ENCODE measurements around the gene RAB11A. TPM values are rescaled to one million over a fixed set of nuclear protein-coding genes. Genes with fewer than 3 reads are reported as not detected.

RAB11A gene
- total RNA-seq, 1 experiment from 2014 or later: 139 TPM

DNA sequence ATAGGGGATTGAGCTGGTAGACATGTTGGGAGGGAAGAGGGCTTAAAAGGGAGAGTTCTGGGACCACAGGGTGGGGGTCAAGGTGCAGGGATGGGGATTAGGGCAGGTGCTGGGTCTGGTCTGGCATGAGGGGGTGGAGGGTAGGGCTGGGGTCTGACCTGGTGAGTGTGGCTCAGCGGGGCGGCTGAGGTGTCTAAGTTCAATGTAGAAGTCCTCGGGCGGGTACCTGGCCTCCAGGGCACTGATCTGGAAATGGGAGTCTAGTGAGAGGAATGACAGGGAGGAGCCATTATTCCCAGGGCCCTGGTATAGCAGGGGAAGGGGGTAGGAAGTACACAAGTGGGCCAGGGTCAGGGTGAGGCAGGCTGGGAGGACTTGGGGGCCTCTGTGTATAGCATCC, 39.6 kb downstream of the RAB11A start:
- ChIA-PET POLR2A (no interaction called here), CTCF (no interaction called here)
- intact Hi-C loops (cut with micrococcal nuclease): no loop called here
- Mint-ChIP-seq H3K36me3 (ENCODE audit: insufficient read depth, unreplicated experiment) (peaks cover 19% of the 10 kb centered on the region), H3K4me1 (ENCODE audit: insufficient read depth, unreplicated experiment) (no peaks in the 10 kb centered on the region), H3K27me3 (ENCODE audit: insufficient read depth, unreplicated experiment) (no peaks in the 10 kb centered on the region), H3K9me3 (ENCODE audit: unreplicated experiment) (no peaks in the 10 kb centered on the region), H3K27ac (ENCODE audit: low read depth, unreplicated experiment) (peak overlapping the region; percentile 50), H3K4me3 (ENCODE audit: unreplicated experiment) (no peak overlapping the region)
- TF ChIP-seq, protein P1, sequence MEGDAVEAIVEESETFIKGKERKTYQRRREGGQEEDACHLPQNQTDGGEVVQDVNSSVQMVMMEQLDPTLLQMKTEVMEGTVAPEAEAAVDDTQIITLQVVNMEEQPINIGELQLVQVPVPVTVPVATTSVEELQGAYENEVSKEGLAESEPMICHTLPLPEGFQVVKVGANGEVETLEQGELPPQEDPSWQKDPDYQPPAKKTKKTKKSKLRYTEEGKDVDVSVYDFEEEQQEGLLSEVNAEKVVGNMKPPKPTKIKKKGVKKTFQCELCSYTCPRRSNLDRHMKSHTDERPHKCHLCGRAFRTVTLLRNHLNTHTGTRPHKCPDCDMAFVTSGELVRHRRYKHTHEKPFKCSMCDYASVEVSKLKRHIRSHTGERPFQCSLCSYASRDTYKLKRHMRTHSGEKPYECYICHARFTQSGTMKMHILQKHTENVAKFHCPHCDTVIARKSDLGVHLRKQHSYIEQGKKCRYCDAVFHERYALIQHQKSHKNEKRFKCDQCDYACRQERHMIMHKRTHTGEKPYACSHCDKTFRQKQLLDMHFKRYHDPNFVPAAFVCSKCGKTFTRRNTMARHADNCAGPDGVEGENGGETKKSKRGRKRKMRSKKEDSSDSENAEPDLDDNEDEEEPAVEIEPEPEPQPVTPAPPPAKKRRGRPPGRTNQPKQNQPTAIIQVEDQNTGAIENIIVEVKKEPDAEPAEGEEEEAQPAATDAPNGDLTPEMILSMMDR (IDR thresholded peaks at IDR 0.05; ENCODE audit: unreplicated experiment): no peak
- no TSS peak for BruUV-seq (replicated peaks)
- no peak for DNase-seq (ENCODE audit: unreplicated experiment)

DNA sequence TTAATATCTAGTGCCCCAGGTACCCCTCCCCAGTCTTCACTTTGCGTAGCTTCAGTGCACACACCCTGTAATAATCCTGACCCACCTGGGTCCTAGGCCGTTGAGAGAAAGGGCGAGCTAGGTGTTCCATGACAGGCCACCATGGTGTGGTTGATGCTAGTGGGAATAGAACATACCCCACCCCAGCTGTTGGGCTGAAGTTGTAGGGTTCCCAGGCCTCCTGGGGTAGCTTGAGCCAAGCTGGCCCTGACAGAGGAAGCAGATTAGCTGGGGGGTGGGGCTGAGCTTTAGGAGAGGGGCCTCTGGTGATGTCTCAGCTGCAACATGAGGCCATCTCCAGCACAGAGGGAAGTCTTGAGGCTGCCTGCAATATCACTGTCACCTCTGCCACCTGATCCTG, 40.5 kb downstream of the RAB11A start:
- Mint-ChIP-seq H3K4me3 (ENCODE audit: unreplicated experiment) (no peak overlapping the region), H3K27me3 (ENCODE audit: insufficient read depth, unreplicated experiment) (no peaks in the 10 kb centered on the region), H3K27ac (ENCODE audit: low read depth, unreplicated experiment) (no peak overlapping the region), H3K4me1 (ENCODE audit: insufficient read depth, unreplicated experiment) (no peaks in the 10 kb centered on the region), H3K36me3 (ENCODE audit: insufficient read depth, unreplicated experiment) (peaks cover 19% of the 10 kb centered on the region), H3K9me3 (ENCODE audit: unreplicated experiment) (no peaks in the 10 kb centered on the region)
- ChIA-PET POLR2A (interaction anchor here (0.6 to 0.9 kb wide), 2 partner anchors 173 to 299 kb away, joined by 3 to 4 read pairs; partner anchors contain the start of gene INTS14), CTCF (interaction anchor here (1.1 kb wide), 1 partner anchor 13 kb away, joined by 3 read pairs; no protein-coding TSS in a partner anchor)
- intact Hi-C loops (cut with micrococcal nuclease): no loop called here
- no peak for DNase-seq (ENCODE audit: unreplicated experiment)
- no TSS peak for BruUV-seq (replicated peaks)
- TF ChIP-seq, protein P1 (IDR thresholded peaks at IDR 0.05; ENCODE audit: unreplicated experiment): no peak

DNA sequence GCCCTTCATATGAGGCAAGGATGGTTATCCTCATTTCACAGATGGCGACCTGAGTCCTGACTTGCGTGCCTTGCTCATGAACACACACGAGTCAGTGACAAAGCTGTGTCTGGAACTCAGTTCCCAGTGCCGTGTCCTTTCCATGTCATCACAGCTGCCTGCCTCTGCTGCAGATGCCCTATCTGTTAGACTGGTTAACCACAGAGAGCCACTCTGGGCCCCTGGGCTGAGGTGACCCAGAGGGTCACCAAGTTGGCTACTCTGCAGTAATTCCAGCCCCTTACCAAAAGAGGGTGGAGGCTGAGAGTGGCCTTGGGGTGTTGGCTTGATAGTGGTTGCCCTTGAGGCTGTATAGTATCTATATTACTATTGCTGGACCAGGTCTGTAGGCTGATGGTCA, 41.0 kb downstream of the RAB11A start:
- Mint-ChIP-seq H3K27me3 (ENCODE audit: insufficient read depth, unreplicated experiment) (no peaks in the 10 kb centered on the region), H3K9me3 (ENCODE audit: unreplicated experiment) (no peaks in the 10 kb centered on the region), H3K4me1 (ENCODE audit: insufficient read depth, unreplicated experiment) (no peaks in the 10 kb centered on the region), H3K27ac (ENCODE audit: low read depth, unreplicated experiment) (no peak overlapping the region), H3K36me3 (ENCODE audit: insufficient read depth, unreplicated experiment) (peaks cover 19% of the 10 kb centered on the region), H3K4me3 (ENCODE audit: unreplicated experiment) (no peak overlapping the region)
- ChIA-PET CTCF (interaction anchor here (0.6 to 1.1 kb wide), 2 partner anchors 12 to 37 kb away, joined by 3 to 4 read pairs; no protein-coding TSS in a partner anchor), POLR2A (interaction anchor here (0.6 to 0.9 kb wide), 2 partner anchors 173 to 299 kb away, joined by 3 to 4 read pairs; partner anchors contain the start of gene INTS14)
- DNase-seq (ENCODE audit: unreplicated experiment): no peak
- intact Hi-C loops (cut with micrococcal nuclease): no loop called here
- no TSS peak for BruUV-seq (replicated peaks)
- TF ChIP-seq, protein P1 (IDR thresholded peaks at IDR 0.05; ENCODE audit: unreplicated experiment): no peak

DNA sequence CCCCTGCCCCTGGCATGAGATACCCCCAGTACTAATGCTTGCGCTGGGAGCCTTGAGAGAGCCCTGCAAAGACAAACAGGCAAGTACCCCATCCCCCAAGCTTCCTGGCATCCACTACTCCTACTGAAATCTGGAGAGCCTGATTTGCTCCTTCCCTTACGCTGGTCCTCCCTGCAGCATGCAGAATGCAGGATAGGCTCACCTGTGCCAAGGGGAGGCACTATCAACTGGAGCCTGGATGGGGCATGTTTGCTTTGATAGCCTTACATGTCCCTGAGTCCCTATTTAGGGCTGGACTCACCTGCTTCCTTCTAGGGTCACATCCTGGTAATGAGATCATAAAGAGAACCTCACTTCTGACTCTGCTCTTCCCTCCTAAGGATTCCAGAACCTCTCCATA, 42.9 kb downstream of the RAB11A start:
- CTCF ChIA-PET: no interaction called here
- BruUV-seq (replicated peaks): no TSS peak
- POLR2A ChIA-PET: no interaction called here
- no peaks in the 10 kb centered on the region for H3K4me1 Mint-ChIP-seq (ENCODE audit: insufficient read depth, unreplicated experiment)
- H3K27ac Mint-ChIP-seq (ENCODE audit: low read depth, unreplicated experiment): no peak overlapping the region
- no peaks in the 10 kb centered on the region for H3K9me3 Mint-ChIP-seq (ENCODE audit: unreplicated experiment)
- H3K4me3 Mint-ChIP-seq (ENCODE audit: unreplicated experiment): no peak overlapping the region
- intact Hi-C loops (cut with micrococcal nuclease): no loop called here
- peaks cover 13% of the 10 kb centered on the region for H3K36me3 Mint-ChIP-seq (ENCODE audit: insufficient read depth, unreplicated experiment)
- H3K27me3 Mint-ChIP-seq (ENCODE audit: insufficient read depth, unreplicated experiment): no peaks in the 10 kb centered on the region
- TF ChIP-seq, protein P1 (IDR thresholded peaks at IDR 0.05; ENCODE audit: unreplicated experiment): no peak
- no peak for DNase-seq (ENCODE audit: unreplicated experiment)

All from MCF 10A (cell line).